ENCODE results near the gene KIF20B. TPM values are rescaled to one million over a fixed set of nuclear protein-coding genes. Genes with fewer than 3 reads are reported as not detected.

KIF20B gene
- total RNA-seq, 1 donor from 2014 or later, result 7.2 TPM

GRCh38 chr10:89677341-89677740, 24.0 kb upstream of the KIF20B start:
- DNase-seq (ENCODE audit: low spot score), result no peak
- H3K9me3 Mint-ChIP-seq (ENCODE audit: low read depth), result no peaks in the 10 kb centered on the region
- TF ChIP-seq, protein P1, sequence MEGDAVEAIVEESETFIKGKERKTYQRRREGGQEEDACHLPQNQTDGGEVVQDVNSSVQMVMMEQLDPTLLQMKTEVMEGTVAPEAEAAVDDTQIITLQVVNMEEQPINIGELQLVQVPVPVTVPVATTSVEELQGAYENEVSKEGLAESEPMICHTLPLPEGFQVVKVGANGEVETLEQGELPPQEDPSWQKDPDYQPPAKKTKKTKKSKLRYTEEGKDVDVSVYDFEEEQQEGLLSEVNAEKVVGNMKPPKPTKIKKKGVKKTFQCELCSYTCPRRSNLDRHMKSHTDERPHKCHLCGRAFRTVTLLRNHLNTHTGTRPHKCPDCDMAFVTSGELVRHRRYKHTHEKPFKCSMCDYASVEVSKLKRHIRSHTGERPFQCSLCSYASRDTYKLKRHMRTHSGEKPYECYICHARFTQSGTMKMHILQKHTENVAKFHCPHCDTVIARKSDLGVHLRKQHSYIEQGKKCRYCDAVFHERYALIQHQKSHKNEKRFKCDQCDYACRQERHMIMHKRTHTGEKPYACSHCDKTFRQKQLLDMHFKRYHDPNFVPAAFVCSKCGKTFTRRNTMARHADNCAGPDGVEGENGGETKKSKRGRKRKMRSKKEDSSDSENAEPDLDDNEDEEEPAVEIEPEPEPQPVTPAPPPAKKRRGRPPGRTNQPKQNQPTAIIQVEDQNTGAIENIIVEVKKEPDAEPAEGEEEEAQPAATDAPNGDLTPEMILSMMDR (IDR thresholded peaks at IDR 0.05), result no peak
- H3K36me3 Mint-ChIP-seq (ENCODE audit: low read depth), result no peaks in the 10 kb centered on the region
- no peaks in the 10 kb centered on the region for H3K27me3 Mint-ChIP-seq (ENCODE audit: low read depth)
- no peaks in the 10 kb centered on the region for H3K4me1 Mint-ChIP-seq (ENCODE audit: low read depth)
- H3K27ac Mint-ChIP-seq (ENCODE audit: unreplicated experiment), result no peak overlapping the region
- no peak overlapping the region for H3K4me3 Mint-ChIP-seq (ENCODE audit: unreplicated experiment)

DNA sequence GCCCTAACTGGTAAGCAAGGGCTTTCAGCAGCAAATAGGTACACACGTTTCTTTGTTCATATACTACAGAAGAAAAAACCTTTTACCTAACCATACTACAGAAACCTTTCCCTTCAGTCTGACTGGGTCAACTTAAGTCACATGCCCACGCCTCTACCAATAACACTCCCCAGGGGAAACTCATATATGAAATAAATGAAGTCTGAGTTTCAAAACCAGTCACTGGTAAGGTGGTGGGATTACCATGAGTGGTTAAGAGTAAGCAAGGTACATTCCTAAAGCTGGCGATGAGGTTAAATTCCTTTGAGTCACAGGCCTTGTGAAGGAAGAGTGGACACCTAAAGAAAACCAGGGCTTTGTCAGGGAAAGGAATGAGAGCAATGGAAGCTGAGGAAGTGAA, 21.4 kb upstream of the KIF20B start:
- no peaks in the 10 kb centered on the region for H3K36me3 Mint-ChIP-seq (ENCODE audit: low read depth)
- TF ChIP-seq, protein P1 (IDR thresholded peaks at IDR 0.05), result no peak
- H3K9me3 Mint-ChIP-seq (ENCODE audit: low read depth), result no peaks in the 10 kb centered on the region
- no peaks in the 10 kb centered on the region for H3K4me1 Mint-ChIP-seq (ENCODE audit: low read depth)
- H3K27me3 Mint-ChIP-seq (ENCODE audit: low read depth), result no peaks in the 10 kb centered on the region
- H3K4me3 Mint-ChIP-seq (ENCODE audit: unreplicated experiment), result no peak overlapping the region
- no peak for DNase-seq (ENCODE audit: low spot score)
- H3K27ac Mint-ChIP-seq (ENCODE audit: unreplicated experiment), result no peak overlapping the region

- no peaks in the 10 kb centered on the region for H3K9me3 Mint-ChIP-seq (ENCODE audit: low read depth)
- DNase-seq (ENCODE audit: low spot score), result no peak
- H3K27ac Mint-ChIP-seq (ENCODE audit: unreplicated experiment), result no peak overlapping the region
- TF ChIP-seq, protein P1 (IDR thresholded peaks at IDR 0.05), result no peak
- H3K36me3 Mint-ChIP-seq (ENCODE audit: low read depth), result no peaks in the 10 kb centered on the region
- H3K27me3 Mint-ChIP-seq (ENCODE audit: low read depth), result no peaks in the 10 kb centered on the region
- no peak overlapping the region for H3K4me3 Mint-ChIP-seq (ENCODE audit: unreplicated experiment)
- H3K4me1 Mint-ChIP-seq (ENCODE audit: low read depth), result no peaks in the 10 kb centered on the region
Observed at GRCh38 chr10:89683883-89684282, 17.5 kb upstream of the KIF20B start.

GRCh38 chr10:89684604-89685003, 16.8 kb upstream of the KIF20B start:
- DNase-seq (ENCODE audit: low spot score), result no peak
- TF ChIP-seq, protein P1 (IDR thresholded peaks at IDR 0.05), result no peak
- no peaks in the 10 kb centered on the region for H3K9me3 Mint-ChIP-seq (ENCODE audit: low read depth)
- no peak overlapping the region for H3K4me3 Mint-ChIP-seq (ENCODE audit: unreplicated experiment)
- no peaks in the 10 kb centered on the region for H3K4me1 Mint-ChIP-seq (ENCODE audit: low read depth)
- H3K27ac Mint-ChIP-seq (ENCODE audit: unreplicated experiment), result no peak overlapping the region
- no peaks in the 10 kb centered on the region for H3K27me3 Mint-ChIP-seq (ENCODE audit: low read depth)
- H3K36me3 Mint-ChIP-seq (ENCODE audit: low read depth), result no peaks in the 10 kb centered on the region

DNA sequence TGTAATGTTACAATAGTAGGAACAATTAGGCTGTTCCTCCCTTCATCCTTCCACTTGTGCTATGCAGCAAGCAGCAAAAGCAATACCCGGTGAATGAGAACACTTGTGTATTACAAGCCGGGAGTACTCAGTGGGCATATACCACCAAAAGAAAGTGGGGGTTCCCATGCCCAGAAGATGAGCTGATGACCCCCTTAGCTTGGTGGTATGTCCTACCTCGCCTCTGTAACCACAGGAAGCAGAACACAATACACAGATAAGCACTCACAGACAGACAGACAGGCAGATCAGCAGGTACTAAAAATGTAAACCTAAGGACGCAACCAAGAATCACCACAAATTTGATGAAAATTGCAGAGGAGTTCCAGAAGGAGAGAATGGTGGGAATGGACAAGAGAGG, 15.5 kb upstream of the KIF20B start:
- TF ChIP-seq, protein P1 (IDR thresholded peaks at IDR 0.05), result no peak
- no peak overlapping the region for H3K4me3 Mint-ChIP-seq (ENCODE audit: unreplicated experiment)
- H3K27ac Mint-ChIP-seq (ENCODE audit: unreplicated experiment), result no peak overlapping the region
- DNase-seq (ENCODE audit: low spot score), result no peak
- no peaks in the 10 kb centered on the region for H3K9me3 Mint-ChIP-seq (ENCODE audit: low read depth)
- H3K27me3 Mint-ChIP-seq (ENCODE audit: low read depth), result no peaks in the 10 kb centered on the region
- no peaks in the 10 kb centered on the region for H3K36me3 Mint-ChIP-seq (ENCODE audit: low read depth)
- H3K4me1 Mint-ChIP-seq (ENCODE audit: low read depth), result no peaks in the 10 kb centered on the region
